HL-60/S4 (cell line): ENCODE data around the gene CIDEA.

Source experiments
- in situ Hi-C: fragments of 300-500 bp; cut with MboI; formaldehyde crosslinking; loops from 2 replicates; pipeline ENCODE4 v1.14.3; 2022; ENCODE audit warnings: low sequenced_read_pairs

CIDEA gene

GRCh38 chr18:12291690-12292089 lies 37.5 kb downstream of the CIDEA start:
- in situ Hi-C loops, result no loop called here

GRCh38 chr18:12293831-12294230 lies 39.7 kb downstream of the CIDEA start:
- in situ Hi-C loops, result no loop called here

- in situ Hi-C loops, result no loop called here
Observed at GRCh38 chr18:12295389-12296086, 41.4 kb downstream of the CIDEA start.

DNA sequence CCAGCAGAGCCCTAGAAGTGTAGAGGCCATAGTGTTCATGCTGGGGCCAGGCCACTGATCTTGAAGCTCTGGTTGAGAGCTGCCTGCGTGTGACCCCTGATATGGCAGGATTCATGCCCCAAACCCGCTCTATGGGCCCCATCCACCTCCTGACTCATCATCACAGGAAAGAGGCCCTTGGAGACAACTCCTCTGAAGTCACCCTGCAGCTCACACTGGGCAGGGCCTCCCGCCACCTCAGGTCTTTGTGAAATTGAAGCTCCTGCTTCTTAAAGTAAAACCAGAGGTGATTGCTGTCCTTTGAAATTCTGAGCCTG lies 41.9 kb downstream of the CIDEA start:
- in situ Hi-C loops, result no loop called here

- in situ Hi-C loops, result no loop called here
Observed at GRCh38 chr18:12296457-12296856, 42.3 kb downstream of the CIDEA start.

- in situ Hi-C loops, result no loop called here
Observed at GRCh38 chr18:12299862-12300261, 45.7 kb downstream of the CIDEA start.

DNA sequence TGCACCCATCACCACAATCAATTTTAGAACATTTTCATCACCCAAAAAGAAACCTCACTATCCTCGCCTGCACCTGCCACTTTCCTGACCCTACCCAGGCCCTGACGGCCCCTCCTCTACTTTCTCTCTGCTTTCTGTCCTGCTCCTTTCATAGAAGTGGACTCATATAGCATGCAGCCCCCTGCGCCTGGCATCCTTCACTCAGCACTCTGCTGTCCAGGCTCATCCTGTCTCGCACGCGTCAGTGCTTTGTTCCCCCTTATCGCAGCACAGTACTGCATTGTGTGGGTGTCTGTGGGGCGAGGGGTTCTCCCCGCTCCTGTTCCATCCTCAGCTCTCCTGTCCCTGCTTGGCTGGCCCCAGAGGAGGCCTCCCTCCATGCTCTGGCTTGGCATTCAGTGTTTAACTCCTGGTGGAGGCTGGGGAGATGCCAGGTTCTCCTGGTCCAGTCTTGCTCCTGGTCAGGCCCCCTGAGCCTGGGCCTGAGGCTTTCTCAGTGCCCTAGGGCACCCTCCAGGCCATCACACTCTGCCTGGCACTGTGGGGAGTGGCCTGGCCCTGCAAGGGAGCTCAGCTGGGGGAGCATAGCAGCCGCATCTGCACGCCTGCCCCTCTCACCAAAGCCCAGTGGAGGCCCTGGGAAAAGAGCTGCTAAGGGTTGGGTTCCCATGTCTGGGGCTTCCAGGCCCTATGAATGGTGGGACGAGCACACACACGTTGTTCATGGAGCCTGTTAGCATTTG lies 47.3 kb downstream of the CIDEA start:
- in situ Hi-C loops, result no loop called here

DNA sequence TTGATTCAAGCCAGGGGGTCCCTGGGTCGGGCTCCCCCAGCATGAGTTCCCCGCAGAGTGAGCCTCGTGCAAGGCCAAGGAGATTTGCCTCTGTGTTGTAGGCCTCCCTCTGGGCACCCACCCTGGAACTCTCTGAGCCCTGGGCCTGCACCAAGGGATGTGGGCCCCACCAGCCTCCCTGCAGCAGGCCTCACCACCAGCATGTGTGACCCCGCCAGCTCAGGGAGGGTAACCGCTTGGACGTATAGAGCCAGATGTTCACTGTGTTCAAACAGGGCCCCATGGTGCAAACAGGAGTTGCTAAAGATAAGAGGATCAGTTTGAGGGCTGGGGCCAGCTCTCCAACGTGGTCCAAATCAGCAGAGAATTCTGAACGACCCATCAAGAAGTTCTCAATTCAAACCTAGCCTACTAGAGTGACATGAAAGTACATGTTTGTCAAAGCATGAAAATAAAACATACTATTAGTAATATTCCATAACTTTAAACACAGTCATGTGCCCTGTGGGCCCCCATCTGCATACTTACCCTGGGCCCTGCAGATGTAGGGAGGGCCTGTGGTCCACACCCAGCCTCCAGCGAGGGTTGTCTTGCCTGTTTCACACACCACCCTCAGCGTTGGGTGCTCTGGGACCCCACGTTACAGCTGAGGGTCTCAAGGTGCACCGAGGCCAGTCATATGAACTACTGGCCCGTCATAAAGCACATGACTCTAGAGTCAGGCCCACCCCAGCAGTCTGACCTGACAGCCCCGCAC lies 48.4 kb downstream of the CIDEA start:
- in situ Hi-C loops, result no loop called here

DNA sequence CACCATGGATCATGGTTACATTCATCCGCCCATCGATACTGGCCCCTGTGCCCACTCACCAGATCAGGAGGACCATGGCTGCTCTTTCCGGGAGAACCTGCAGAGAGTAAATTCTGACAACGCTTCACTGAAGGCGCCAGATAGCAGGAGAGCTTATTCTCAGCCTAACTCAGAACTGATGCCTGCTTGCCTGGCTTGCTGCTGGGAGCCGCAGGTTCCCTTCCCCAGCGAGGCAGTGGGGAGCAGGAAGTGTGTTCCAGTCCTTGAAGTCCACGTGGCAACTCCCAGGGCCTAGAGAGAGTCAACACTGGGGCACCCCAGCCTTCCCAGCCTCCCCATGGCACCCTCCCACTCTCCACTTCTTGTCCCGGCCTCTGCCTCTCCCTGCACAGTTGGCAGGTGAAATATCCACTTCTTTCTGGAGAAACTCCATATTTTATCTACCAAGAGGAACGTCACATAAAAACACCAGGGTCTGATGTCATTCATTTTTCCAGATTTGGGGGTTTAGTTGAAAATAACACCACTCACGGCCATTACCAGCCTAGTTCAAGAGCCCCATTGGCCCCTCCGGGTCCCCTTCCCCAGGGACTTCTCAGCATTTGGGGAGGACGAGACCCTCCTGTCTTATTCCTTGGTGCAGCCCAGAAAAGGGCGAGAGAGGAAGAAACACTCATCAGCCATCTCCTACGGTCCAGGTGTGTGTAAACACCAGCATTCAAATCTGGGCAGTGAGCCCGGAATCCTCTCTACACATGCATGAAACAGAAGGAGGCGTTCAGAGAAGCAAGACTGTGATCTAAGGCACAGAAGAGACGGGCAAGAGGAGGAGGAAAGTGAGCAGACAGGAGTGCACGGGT lies 50.4 kb downstream of the CIDEA start:
- in situ Hi-C loops, result no loop called here

- in situ Hi-C loops, result no loop called here
Observed at GRCh38 chr18:12305211-12305610, 51.0 kb downstream of the CIDEA start.

GRCh38 chr18:12305930-12306629 lies 51.9 kb downstream of the CIDEA start:
- in situ Hi-C loops, result no loop called here

DNA sequence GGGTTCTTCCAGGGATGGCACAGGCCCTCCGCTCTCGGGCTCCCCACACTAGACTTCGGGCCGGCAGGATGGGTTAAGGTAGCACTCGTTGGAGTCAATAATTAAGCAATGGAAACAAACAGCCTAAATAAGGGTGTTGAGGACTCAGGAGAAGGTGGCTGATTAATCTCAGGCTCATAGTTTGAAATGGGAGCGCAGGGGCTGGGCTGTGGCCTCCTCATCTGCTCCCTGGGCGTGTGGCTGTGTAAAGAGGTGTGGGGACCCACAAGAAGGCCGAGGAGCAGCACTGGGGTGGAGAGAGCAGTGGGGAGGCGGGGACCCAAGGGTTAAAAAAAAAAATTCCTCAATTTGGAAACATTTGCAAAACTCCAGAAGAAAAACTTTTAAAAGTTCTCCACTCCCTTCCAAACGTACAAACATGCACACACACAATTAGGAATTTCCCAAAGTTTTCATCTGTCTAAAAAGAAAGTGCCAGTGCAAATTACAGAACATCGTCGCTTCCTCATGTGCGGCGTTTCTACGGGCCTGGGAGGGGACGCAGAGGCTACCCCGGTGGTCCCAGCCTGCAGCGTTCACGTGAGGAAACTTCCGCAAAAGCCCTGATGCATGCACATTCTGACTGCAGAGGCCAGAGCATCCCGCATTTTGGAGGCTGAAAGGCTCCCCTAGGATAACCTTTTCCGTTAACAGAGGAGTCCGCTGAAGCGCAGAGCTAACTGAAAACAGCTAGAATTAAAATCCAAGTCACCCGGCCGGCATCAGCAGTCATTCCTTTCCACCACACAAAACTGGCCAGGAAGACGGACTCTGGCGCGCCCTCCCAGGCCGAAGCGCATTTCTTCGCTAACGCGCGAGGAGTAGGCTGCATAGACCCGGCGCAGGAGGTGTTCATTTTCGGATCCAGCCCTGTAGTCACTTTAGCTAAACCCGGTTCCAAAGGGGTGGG lies 52.9 kb downstream of the CIDEA start:
- in situ Hi-C loops, result no loop called here

DNA sequence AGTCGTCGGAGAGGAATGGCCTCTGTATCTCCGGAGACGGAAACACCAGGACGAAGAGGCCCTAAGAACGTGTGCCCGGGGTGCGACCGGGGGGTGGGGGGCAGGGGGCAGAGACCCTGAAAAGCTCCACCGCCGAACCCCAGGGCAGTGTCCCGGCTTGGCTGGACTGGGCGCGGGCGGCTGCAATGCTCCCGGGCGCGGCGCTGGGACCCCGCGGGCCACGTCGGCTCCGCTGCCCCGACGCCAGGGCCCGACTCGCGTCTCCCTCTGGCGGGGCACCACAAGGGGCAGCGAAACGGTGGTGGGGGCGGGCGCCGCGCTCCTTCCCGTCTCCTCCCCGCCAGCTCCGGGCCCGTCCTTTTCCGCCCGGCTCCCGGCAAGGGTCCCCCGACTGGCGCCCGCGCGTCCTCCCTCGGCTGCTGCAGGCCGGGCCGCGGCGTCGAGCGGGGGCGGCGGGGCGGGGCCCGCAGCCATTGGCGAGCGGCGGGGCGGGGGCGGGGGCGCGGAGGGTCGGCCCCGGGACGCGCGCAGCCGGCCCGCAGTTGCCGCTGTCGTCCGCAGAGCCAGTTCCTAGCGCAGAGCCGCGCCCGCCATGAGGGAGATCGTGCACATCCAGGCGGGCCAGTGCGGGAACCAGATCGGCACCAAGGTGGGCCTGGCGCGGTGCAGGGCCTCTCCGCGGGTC lies 53.7 kb downstream of the CIDEA start, which contains the start of gene TUBB6:
Gene TUBB6 (plus strand): TSS at position 541 of the 685 bp plus-strand sequence. CDS start 52 bp downstream, at position 593.
- in situ Hi-C loops, result no loop called here

GRCh38 chr18:12308386-12309100 lies 54.4 kb downstream of the CIDEA start:
- in situ Hi-C loops, result no loop called here

DNA sequence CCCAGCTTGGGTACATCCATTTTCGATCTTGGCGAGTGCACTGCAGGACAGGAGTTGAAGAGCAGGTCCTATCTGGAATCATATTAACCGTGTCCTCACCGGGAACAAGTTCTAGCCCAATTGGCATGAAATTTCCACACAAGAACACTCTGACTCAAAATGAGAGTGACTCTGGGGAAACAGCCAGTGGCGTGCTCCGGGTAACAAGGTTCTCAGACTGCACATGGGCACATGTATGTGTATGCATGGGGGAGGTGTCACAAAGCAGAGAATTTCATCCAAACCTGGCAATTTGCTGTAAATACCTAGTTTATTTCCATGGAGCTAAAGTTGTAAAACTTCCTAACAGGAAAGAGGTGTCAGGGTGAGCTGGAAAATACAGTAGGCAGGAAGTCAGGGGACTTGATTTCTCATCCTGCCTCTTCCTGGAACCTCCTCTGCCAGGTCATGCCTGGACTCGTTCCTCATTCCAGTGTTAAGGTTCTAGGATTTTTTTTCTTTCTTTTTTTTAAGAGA lies 55.6 kb downstream of the CIDEA start:
- in situ Hi-C loops, result no loop called here

GRCh38 chr18:12310762-12311161 lies 56.6 kb downstream of the CIDEA start:
- in situ Hi-C loops, result no loop called here

- in situ Hi-C loops, result no loop called here
Observed at GRCh38 chr18:12312976-12313375, 58.8 kb downstream of the CIDEA start.
